ENCODE results near the gene CARNS1.
"Not testable (repeated sequence)": the region's sequence is repeated elsewhere in the genome, so short reads cannot be mapped to it uniquely, and the experiment has no call there.

The CARNS1 gene

GRCh38 chr11:67465189-67465510 lies 49.7 kb downstream of the CARNS1 start:
- TF ChIP-seq CTCF (IDR thresholded peaks at IDR 0.05; ENCODE audit: low read depth, low read length, missing control alignments) = no peak
- no peak for DNase-seq (ENCODE audit: extremely low read depth, low read depth)
- peak overlapping the region; percentile 51 for H3K4me3 ChIP-seq (replicated peaks; ENCODE audit: low read depth, low read length)

- not testable (repeated sequence) for DNase-seq (ENCODE audit: extremely low read depth, low read depth)
- peak overlapping the region; percentile 51 for H3K4me3 ChIP-seq (replicated peaks; ENCODE audit: low read depth, low read length)
These were observed 50.1 kb downstream of the CARNS1 start for GRCh38 chr11:67465530-67465929.

- DNase-seq (ENCODE audit: extremely low read depth, low read depth) = no peak
- H3K4me3 ChIP-seq (replicated peaks; ENCODE audit: low read depth, low read length) = no peak overlapping the region
- no peak for TF ChIP-seq CTCF (IDR thresholded peaks at IDR 0.05; ENCODE audit: low read depth, low read length, missing control alignments)
These were observed 50.9 kb downstream of the CARNS1 start for GRCh38 chr11:67466367-67466766.

GRCh38 chr11:67466962-67467771 lies 51.7 kb downstream of the CARNS1 start:
- H3K4me3 ChIP-seq (replicated peaks; ENCODE audit: low read depth, low read length) = no peak overlapping the region
- DNase-seq (ENCODE audit: extremely low read depth, low read depth) = no peak
- TF ChIP-seq CTCF (IDR thresholded peaks at IDR 0.05; ENCODE audit: low read depth, low read length, missing control alignments) = no peak

GRCh38 chr11:67468056-67468455 lies 52.6 kb downstream of the CARNS1 start:
- no peak for TF ChIP-seq CTCF (IDR thresholded peaks at IDR 0.05; ENCODE audit: low read depth, low read length, missing control alignments)
- peak overlapping the region; percentile 55 for H3K4me3 ChIP-seq (replicated peaks; ENCODE audit: low read depth, low read length)
- DNase-seq (ENCODE audit: extremely low read depth, low read depth) = no peak

GRCh38 chr11:67468456-67468758 lies 52.9 kb downstream of the CARNS1 start:
- no peak for DNase-seq (ENCODE audit: extremely low read depth, low read depth)
- TF ChIP-seq CTCF (IDR thresholded peaks at IDR 0.05; ENCODE audit: low read depth, low read length, missing control alignments) = no peak
- peak overlapping the region; percentile 55 for H3K4me3 ChIP-seq (replicated peaks; ENCODE audit: low read depth, low read length)

- H3K4me3 ChIP-seq (replicated peaks; ENCODE audit: low read depth, low read length) = peak within 1 kb of the TSS; percentile 55
- peak; percentile 31 for TF ChIP-seq CTCF (IDR thresholded peaks at IDR 0.05; ENCODE audit: low read depth, low read length, missing control alignments)
- DNase-seq (ENCODE audit: extremely low read depth, low read depth) = peak; percentile 62
These were observed 53.5 kb downstream of the CARNS1 start, which contains the start of gene TMEM134 for GRCh38 chr11:67468759-67469507. TMEM134 (minus strand) TSS chr11:67469251; CDS start chr11:67469192, 59 bp downstream.

Measured in HFF-Myc (cell line).